Activated CD8-positive, alpha-beta memory T cell treated with anti-CD3 and anti-CD28 coated beads, Interleukin-2, amount 50 U/mL, for 4 hours (primary cell): ENCODE data around the gene TPBGL.
"Not testable (repeated sequence)": the region's sequence is repeated elsewhere in the genome, so short reads cannot be mapped to it uniquely, and the experiment has no call there.

Experiments
- DNase-seq: peaks from one replicate; pipeline ENCODE4 v3.0.0-alpha.2; 2020

Gene TPBGL

DNA sequence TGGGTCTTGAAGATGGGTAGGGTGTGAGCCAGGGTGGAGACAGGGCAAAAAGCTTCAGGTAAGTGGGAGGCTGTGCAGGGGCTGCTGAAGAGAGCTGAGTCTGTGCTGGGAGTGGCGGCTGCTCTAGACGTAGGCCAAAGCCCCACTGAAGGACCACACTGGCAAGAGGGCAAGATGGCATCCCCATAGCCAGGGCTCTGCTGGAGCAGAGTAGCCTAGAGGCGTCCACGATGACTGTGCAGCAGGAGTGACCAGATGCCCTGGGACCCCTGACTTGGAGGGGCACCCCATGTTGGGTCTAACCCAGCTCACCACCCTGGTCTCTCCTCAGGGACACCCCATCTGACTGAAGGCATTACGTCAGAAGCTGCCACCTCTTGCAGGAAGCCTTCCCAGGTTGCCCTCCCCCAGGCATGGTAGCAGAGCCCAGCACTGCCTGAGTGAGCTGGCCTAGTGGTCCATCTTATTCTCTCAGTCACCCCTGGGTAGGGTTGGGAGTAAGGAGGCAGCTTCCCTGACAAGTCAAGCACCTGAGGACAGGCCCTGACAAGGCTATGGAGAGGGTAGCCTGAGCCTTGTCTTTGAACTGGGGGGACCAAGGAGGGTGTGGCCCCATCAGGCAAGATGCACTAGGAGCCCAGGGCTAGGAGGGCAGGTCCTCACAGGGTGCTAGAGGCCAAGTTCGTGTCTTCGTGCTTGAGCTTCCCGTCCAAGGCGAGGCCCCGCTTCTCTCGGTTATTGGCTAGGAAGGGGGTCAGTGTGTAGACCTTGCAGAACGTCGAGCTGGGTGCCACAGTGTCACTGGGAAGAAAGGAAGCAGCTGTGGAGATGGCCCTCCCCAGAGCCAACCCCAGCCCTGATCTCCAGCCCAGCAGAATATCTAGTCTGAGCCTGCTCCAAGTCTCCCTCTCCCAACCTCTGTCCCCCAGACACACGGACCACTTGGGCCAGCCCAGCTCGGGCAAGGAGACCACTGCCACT is 33.1 kb downstream of the TPBGL start:
- DNase-seq, result no peak

DNA sequence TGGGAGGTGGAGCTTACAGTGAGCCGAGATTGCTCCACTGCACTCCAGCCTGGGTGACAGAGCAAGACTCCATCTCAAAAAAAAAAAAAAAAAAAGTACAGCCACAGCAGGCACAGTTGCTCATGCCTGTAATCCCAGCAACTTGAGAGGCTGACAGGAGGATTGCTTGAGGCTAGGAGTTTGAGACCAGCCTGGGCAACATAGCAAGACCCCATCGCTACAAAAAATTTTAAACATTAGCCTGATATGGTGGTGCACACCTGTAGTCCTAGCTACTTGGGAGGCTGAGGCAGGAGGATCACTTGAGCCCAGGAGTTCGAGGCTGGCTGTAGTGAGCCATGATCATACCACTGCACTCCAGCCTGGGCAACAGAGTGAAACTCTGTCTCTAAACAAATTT is 34.1 kb downstream of the TPBGL start:
- not testable (repeated sequence) for DNase-seq

DNA sequence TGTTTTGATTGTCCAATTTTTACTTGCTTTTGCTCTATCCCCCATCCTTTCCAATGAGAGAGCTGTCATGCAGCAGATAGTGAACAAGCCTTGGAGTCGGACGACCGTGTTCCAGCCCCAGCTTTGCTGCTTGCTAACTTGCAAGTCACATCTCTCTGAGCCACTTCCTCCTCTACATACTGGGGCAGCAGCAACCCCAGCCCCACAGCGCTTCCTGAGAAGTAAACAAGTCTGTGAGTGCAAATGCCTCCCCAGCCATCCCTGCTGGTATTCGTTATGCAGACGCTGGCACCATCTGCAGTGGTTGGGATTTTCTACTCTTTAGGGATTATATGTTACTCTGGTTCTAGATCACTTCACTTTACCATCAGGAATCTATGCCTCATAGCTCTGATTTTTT is 35.0 kb downstream of the TPBGL start:
- DNase-seq, result peak; percentile 67

DNA sequence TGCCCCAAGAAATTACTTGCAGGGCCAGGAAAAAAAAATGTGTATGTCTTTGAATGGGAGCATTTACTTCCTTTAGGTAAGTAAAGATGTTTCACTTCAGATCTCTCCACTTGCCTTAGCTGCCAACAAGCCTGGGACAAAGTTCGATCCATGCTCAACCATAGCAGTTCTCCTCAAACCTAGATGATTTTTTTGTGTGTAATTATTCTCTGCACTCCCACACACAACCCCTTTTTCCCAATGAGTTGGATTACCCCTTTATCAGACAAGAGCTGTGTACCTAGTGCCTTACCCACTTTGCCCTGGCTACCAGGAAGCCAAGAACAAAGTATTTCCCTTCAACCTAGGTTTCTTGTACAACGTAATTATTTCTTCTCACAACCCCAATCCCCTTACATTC is 35.6 kb downstream of the TPBGL start:
- no peak for DNase-seq

DNA sequence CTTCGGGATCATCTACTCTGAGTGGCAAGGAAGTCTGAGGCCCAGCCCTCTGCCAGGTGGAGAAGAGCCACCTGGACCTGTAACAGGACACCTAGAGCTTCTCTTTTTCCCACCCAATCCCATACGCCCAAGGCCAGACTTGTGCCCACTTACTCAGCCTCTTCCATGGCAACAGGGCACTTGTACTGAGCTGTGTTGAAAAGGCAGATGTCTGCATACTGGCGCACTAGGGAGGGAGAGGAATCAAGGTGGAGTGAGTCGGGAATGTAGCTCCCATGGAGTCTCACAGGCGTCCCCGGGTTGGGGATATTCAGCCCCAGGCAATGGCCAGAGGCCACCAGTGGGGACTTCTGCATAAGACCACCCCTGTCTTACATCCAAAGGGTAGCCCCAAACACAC is 36.1 kb downstream of the TPBGL start:
- DNase-seq, result no peak

DNA sequence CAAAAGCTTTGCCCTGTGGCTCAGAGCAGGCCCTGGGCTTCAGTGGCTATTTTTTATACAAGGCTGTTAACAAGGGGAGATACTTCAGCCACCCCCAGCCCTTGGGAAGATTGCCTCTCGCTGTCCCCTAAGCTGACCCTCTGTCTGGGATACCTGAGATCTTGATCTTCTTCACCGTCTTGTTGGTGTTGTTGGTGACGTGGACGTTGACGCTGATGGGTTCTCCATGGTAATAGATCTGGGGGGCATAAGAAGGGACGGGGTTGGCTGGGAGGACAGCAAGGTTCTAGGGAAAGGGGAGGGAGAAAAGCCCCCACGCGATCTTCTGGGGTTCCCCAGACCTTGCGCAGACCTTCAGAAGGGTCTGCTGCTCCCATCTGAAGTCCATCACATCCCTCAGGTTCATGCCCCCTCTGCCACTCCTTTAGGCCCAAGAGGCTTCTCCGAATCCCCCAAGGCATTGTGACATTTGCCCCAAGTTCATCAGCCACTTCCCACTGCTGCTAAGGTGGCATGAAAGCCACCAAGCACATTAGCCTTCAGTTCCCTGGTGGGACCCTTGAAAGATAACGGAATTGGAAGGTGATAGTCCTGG is 36.7 kb downstream of the TPBGL start:
- DNase-seq, result peak; percentile 9

GRCh38 chr11:75277991-75278790 is 37.6 kb downstream of the TPBGL start:
- peak; percentile 9 for DNase-seq

DNA sequence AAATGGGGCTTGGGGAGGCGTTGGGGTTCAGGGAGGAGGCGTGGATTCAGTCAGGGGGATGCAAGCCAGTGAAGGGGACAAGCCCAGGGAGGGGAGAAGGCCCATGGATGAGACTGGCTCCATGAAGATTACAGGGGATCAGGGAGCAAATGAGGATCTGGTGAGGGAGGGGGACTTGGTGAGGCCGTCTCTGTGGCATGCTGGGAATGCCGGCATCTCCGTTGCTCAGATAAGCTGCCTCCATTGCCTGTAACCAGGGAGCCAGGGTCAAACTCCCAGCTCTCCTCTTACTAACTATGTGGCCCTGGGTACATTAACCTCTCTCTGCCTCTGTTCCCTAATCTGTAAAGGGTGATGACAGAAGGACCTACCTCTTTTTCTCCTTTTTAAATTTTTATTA is 38.7 kb downstream of the TPBGL start:
- DNase-seq, result no peak

GRCh38 chr11:75280227-75280701 is 39.7 kb downstream of the TPBGL start:
- peak; percentile 78 for DNase-seq

DNA sequence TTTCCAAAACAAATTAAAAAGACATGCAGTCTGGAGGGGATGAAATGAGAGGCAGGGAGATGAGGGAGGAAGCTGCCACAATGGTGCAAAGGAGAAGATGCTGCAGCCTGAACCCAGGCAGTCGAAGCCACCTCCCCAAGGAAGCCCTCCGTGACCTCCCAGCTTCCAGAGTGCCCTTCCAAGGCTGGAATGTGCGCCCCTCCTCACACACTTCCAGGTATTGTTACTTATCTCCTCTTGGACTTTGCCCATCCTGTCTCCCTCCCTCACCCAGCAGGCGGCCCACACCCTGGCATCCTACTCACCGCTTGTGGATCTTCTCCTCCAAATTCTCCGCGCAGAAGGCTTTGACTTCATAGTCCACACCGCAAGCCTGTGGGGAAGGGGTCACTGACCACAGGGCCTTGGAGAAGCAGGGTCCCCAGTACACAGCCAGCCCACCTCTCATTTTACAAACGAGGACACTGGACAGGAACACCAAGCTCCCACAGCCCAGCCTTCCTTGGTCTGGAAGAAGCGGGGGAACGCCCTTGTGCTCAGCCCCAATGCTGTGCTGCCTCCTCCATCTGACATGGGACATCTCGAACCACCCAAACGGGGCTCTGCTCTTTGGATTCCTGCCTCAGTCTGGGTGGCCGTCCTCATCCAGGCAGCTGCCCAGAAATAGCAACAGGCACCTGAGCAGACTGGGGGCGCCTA is 40.3 kb downstream of the TPBGL start:
- DNase-seq, result no peak

DNA sequence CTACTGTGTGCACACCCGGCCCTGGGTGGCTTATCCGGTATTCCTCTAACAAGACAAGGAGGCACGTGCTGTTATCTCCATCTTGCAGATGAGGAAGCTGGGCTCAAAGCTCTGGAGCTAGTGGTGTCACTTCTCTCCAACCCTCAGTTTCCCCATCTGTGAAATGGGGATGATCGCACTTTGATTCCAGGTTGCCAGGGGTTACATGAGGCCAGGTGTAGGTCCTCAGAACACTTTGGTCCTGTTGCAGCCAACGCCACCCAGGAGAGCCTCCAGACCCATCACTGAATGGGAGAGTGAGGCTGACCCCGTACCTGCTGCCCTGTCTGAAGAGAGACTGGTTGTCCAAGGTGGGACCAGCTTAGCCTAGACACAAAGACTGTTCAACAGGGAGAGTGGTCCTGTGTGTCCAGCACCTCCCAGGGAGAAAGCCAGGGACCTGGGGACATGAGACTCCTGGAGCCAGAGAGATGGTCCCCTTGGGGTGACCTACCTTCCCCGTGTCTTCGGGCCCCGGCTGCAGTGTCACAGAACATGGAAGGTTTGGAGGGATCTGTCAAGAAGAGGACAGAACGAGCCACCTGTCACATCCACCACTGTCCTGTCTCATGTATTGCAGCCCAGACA is 41.0 kb downstream of the TPBGL start:
- no peak for DNase-seq

- no peak for DNase-seq
Measured at GRCh38 chr11:75283391-75283931, 42.9 kb downstream of the TPBGL start.

DNA sequence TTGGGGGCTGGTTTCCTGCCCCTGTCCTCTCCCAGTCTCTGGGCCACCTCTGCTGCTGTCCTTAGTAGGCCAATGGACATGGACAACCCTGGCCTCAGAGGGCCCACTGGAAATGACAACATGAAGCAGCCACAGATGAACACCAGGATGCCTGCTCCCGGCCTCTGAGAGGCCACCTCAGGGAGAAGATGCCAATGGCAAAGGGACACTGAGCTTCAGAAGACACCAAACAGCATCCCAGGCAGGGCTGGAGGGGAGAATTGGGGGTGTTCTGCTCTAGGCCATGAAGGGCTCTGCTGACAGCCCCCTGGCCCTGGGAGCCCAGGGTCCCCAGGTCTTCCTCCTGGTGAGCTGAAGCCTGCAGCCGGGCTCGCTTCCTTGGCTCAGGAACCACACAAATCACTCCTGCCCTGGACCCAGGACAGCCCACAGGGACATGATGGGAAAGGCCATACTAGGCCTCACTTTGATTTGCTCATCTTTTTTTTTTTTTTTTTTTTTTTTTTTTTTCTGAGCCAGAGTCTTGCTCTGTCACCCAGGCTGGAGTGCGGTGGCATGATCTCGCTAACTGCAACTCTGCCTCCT is 45.3 kb downstream of the TPBGL start:
- DNase-seq, result no peak

DNA sequence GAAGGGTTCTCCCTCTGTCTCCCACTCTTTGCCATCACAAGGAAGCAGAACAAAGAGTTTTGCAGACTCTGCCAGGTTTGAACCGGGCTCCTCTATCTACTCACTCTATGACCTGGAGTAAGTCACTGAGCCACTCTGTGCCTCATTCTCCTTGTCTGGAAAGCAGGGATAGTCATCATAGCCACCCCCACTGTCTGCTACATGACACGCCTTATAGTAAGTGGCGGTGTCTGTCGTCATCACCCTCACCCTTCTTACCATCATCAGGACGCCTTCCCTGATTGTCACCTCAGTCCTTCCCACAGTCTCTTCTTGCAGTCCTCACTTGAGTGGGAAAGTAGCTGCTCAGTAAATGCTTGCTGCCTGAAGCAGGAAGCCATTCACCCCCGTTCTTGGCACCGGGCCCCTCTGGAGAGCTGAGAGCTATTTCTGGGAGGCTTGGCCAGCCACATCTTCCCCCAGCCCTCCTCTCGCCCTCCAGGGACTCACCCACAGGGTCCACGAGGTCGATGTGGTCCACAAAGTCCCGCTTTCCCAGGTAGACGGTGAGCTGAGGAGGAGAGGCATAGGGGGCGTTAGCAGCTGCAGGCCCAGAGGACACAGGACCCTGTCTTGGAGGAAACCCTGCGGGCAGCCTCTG is 46.4 kb downstream of the TPBGL start:
- no peak for DNase-seq

DNA sequence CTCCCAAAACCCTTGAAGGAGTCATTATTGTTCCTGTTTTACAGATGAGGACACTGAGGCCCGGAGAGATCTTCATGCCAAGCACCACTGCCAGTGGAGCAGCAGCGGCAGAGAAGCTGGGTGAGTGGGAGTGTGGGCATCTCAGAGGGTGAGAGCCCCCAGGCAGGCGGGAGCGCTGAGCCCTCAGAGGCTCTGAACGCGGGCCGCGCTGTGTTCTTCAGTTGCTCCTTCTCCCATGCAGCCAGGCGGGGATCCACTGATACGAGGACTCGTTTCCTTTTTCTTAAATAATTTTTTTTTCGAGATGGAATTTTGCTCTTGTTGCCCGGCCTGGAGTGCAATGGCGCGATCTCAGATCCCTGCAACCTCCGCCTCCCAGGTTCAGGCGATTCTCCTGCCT is 47.0 kb downstream of the TPBGL start:
- DNase-seq, result no peak

DNA sequence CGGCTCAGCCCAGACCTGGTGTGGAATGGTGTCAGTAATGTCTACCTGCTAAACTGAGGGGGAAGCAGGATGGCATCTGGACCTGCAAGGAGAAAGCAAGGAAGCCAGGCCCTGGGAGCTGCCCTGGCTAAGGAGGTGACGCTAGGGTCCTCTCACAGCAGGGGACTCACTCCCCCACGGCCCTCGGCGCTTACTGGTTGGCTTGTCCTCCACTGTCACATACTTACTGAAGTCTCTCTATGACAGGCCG is 48.9 kb downstream of the TPBGL start:
- no peak for DNase-seq

DNA sequence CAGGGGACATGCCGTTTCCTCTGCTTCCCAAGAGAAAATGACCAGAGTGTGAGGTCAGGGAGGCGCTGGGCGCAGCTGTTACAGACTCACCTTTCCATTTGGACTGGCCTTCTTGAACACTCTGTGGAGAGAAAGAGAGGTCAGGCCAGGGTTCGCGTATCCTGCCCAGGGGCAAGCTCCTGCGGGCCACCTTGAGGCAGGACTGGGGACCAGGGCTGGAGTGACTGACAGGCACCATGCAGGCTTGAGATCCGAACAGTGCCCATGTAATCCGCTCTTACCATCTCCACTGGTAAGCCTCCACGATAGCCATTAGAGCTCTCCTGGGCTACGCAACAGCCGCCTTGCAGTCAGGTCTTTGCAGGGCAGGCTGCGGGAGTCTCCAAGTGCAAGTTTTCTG is 49.3 kb downstream of the TPBGL start:
- DNase-seq, result no peak

DNA sequence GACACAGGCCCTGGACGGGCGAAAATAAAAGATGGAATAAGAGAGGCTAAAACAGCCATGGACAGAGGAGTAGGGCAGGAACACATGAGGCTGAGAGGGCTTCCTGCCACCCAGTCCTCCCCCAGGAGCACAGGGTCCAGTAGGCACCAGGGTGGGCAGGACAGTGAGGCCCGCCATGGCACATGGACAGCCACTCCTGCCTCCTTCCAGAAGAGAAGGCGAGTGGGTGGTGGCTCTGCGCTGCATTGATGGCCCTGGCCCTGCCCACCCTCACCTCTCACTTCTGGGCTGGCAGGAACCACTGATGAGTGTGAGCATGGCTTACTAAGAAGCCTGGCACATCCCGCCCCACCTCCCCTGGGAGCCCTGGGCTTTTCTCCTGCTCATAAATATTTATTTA is 51.2 kb downstream of the TPBGL start:
- DNase-seq, result no peak

DNA sequence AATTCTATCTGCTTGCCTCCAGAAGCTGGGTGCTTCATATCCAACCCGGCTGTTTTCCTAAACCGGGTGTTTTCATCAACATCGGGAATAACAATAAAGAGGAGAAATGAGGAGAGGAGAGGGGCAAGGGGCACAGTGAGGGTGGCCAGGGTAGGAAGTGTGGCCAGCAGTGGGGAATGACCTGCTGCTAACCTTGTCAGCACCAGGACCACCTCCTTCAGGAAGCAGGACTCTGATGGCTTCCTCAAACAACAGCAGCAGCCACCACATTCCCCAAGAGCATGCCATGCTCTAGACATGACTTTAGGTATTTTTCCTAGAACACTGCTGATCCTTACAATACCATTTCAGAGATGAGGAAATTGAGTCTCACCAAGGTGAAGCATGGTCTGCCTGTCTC is 52.4 kb downstream of the TPBGL start:
- DNase-seq, result no peak
